Neural cell (in vitro differentiated cells): ENCODE data around the gene MRGPRE.

Experiments
- CTCF ChIP-seq: fragments of 450-650 bp; IDR thresholded peaks from 2 replicates; pipeline ENCODE4 v1.5.1; 2014; ENCODE audit warnings: antibody characterized with exemption, mild to moderate bottlenecking, moderate library complexity; ENCODE audit not compliant: poor library complexity, severe bottlenecking
- SMC3 ChIP-seq: fragments of 450-650 bp; conservative IDR thresholded peaks from 2 replicates; pipeline ENCODE4 v1.6.1; 2014; ENCODE audit warnings: antibody characterized with exemption, mild to moderate bottlenecking, moderate library complexity; ENCODE audit not compliant: poor library complexity

- no peak for TF ChIP-seq SMC3
- no peak for TF ChIP-seq CTCF
Measured at GRCh38 chr11:3178349-3178748, 53.9 kb downstream of the MRGPRE start.
